Measurements from ENCODE around the gene HNF4A.
"Not testable (repeated sequence)": the region's sequence is repeated elsewhere in the genome, so short reads cannot be mapped to it uniquely, and the experiment has no call there.

Gene HNF4A

GRCh38 chr20:44345147-44345546 lies 10.4 kb upstream of the HNF4A start:
- Histone ChIP-seq H3K9me3 (ENCODE audit: insufficient read depth, low read length) (no peaks in the 10 kb centered on the region), H2AFZ (ENCODE audit: low read depth, low read length) (no peak overlapping the region), H3K9ac (ENCODE audit: low read length) (no peak overlapping the region), H3K36me3 (replicated peaks; ENCODE audit: low read depth, low read length) (no peaks in the 10 kb centered on the region), H3K4me3 (ENCODE audit: low read length) (no peak overlapping the region), H3K4me1 (ENCODE audit: low read length) (no peaks in the 10 kb centered on the region), H3K27me3 (ENCODE audit: low read depth, low read length) (no peaks in the 10 kb centered on the region), H3K27ac (ENCODE audit: low read length) (no peak overlapping the region), H4K20me1 (ENCODE audit: insufficient read depth, low read length) (no peaks in the 10 kb centered on the region), H3K79me2 (ENCODE audit: low read length) (no peaks in the 10 kb centered on the region), H3K4me2 (ENCODE audit: low read length) (no peak overlapping the region)
- TF ChIP-seq EZH2phosphoT487 (IDR thresholded peaks at IDR 0.05; ENCODE audit: low read depth) (no peak), CTCF (IDR thresholded peaks at IDR 0.05; ENCODE audit: low read depth, low read length) (no peak)

- not testable (repeated sequence) for H3K9ac ChIP-seq (ENCODE audit: low read length); H3K27me3 ChIP-seq (ENCODE audit: low read depth, low read length); H3K4me1 ChIP-seq (ENCODE audit: low read length); H3K9me3 ChIP-seq (ENCODE audit: insufficient read depth, low read length); H3K79me2 ChIP-seq (ENCODE audit: low read length); H2AFZ ChIP-seq (ENCODE audit: low read depth, low read length); H3K36me3 ChIP-seq (replicated peaks; ENCODE audit: low read depth, low read length); H3K4me2 ChIP-seq (ENCODE audit: low read length); H3K4me3 ChIP-seq (ENCODE audit: low read length); H4K20me1 ChIP-seq (ENCODE audit: insufficient read depth, low read length); H3K27ac ChIP-seq (ENCODE audit: low read length)
Observed at GRCh38 chr20:44345941-44346340, 9.6 kb upstream of the HNF4A start.

- TF ChIP-seq EZH2phosphoT487 (IDR thresholded peaks at IDR 0.05; ENCODE audit: low read depth) (no peak), CTCF (IDR thresholded peaks at IDR 0.05; ENCODE audit: low read depth, low read length) (no peak)
- Histone ChIP-seq H3K27ac (ENCODE audit: low read length) (no peak overlapping the region), H4K20me1 (ENCODE audit: insufficient read depth, low read length) (no peaks in the 10 kb centered on the region)
Observed at GRCh38 chr20:44348168-44348659, 7.3 kb upstream of the HNF4A start.

GRCh38 chr20:44349349-44349748 lies 6.2 kb upstream of the HNF4A start:
- Histone ChIP-seq H3K36me3 (replicated peaks; ENCODE audit: low read depth, low read length) (no peaks in the 10 kb centered on the region), H3K4me1 (ENCODE audit: low read length) (peaks cover 9% of the 10 kb centered on the region), H3K9me3 (ENCODE audit: insufficient read depth, low read length) (no peaks in the 10 kb centered on the region), H4K20me1 (ENCODE audit: insufficient read depth, low read length) (no peaks in the 10 kb centered on the region), H3K4me3 (ENCODE audit: low read length) (no peak overlapping the region), H2AFZ (ENCODE audit: low read depth, low read length) (no peak overlapping the region), H3K79me2 (ENCODE audit: low read length) (no peaks in the 10 kb centered on the region), H3K4me2 (ENCODE audit: low read length) (no peak overlapping the region), H3K9ac (ENCODE audit: low read length) (no peak overlapping the region), H3K27me3 (ENCODE audit: low read depth, low read length) (no peaks in the 10 kb centered on the region; the same call in 1 of the 2 replicates), H3K27ac (ENCODE audit: low read length) (no peak overlapping the region)
- no peak for TF ChIP-seq CTCF (IDR thresholded peaks at IDR 0.05; ENCODE audit: low read depth, low read length)
- TF ChIP-seq EZH2phosphoT487 (IDR thresholded peaks at IDR 0.05; ENCODE audit: low read depth), result no peak

More at GRCh38 chr20:44348168-44348659, 7.3 kb upstream of the HNF4A start:
- Histone ChIP-seq H2AFZ (ENCODE audit: low read depth, low read length) (no peak overlapping the region), H3K9ac (ENCODE audit: low read length) (no peak overlapping the region), H3K36me3 (replicated peaks; ENCODE audit: low read depth, low read length) (no peaks in the 10 kb centered on the region), H3K4me2 (ENCODE audit: low read length) (no peak overlapping the region), H3K79me2 (ENCODE audit: low read length) (no peaks in the 10 kb centered on the region), H3K9me3 (ENCODE audit: insufficient read depth, low read length) (no peaks in the 10 kb centered on the region), H3K27me3 (ENCODE audit: low read depth, low read length) (no peaks in the 10 kb centered on the region; the same call in 1 of the 2 replicates), H3K4me1 (ENCODE audit: low read length) (peaks cover 9% of the 10 kb centered on the region), H3K4me3 (ENCODE audit: low read length) (no peak overlapping the region)

GRCh38 chr20:44350567-44350966 lies 4.9 kb upstream of the HNF4A start:
- no peak overlapping the region for H2AFZ ChIP-seq (ENCODE audit: low read depth, low read length)
- H3K9ac ChIP-seq (ENCODE audit: low read length), result no peak overlapping the region
- H3K27ac ChIP-seq (ENCODE audit: low read length), result no peak overlapping the region
- peaks cover 9% of the 10 kb centered on the region for H3K4me1 ChIP-seq (ENCODE audit: low read length)
- no peak overlapping the region for H3K4me3 ChIP-seq (ENCODE audit: low read length)
- no peak for TF ChIP-seq EZH2phosphoT487 (IDR thresholded peaks at IDR 0.05; ENCODE audit: low read depth)
- TF ChIP-seq CTCF (IDR thresholded peaks at IDR 0.05; ENCODE audit: low read depth, low read length), result no peak
- H3K36me3 ChIP-seq (replicated peaks; ENCODE audit: low read depth, low read length), result no peaks in the 10 kb centered on the region
- no peaks in the 10 kb centered on the region for H3K9me3 ChIP-seq (ENCODE audit: insufficient read depth, low read length)
- no peaks in the 10 kb centered on the region for H3K79me2 ChIP-seq (ENCODE audit: low read length)
- no peak overlapping the region for H3K4me2 ChIP-seq (ENCODE audit: low read length)
- no peaks in the 10 kb centered on the region for H4K20me1 ChIP-seq (ENCODE audit: insufficient read depth, low read length)
- peaks cover 4% of the 10 kb centered on the region; the same call in 1 of the 2 replicates for H3K27me3 ChIP-seq (ENCODE audit: low read depth, low read length)
